Panc1 (cell line): ENCODE results near the gene C11orf24. TPM values are rescaled to one million over a fixed set of nuclear protein-coding genes. Genes with fewer than 3 reads are reported as not detected.

ENCODE experiments used
- ATAC-seq: fragments of 200-7000 bp; cut with Tn5 transposase; 2 replicates; pipeline ENCODE4 v1.9.1; 2020; ENCODE audit warnings: mild to moderate bottlenecking, moderate library complexity
- BruUV-seq: library from RNA; stranded (reverse); fragments of 400-500 nt; replicated peaks from 2 replicates; lab custom pipeline; 2021; lab: Mats Ljungman, UMichigan
- CTCF ChIA-PET: fragments of 300-600 bp; sonication (Branson Sonifier 250); formaldehyde crosslinking; loops from one replicate; lab custom pipeline; 2022; ENCODE audit warnings: antibody characterized with exemption; lab: Charles Lee
- POLR2A ChIA-PET: fragments of 300-600 bp; sonication (Branson Sonifier 250); formaldehyde crosslinking; loops from one replicate; lab custom pipeline; 2022; ENCODE audit warnings: antibody characterized with exemption; lab: Charles Lee
- DNase-seq: peaks from one replicate; pipeline ENCODE4 v3.0.0-alpha.2; 2010; ENCODE audit warnings: low read depth, low spot score
- H3K27ac ChIP-seq: 2 replicates; pipeline ENCODE4 v1.5.1; 2011; ENCODE audit warnings: mild to moderate bottlenecking, low read length, inconsistent platforms
- H3K27me3 ChIP-seq: fragments of 200-500 bp; sonication (Bioruptor generic); 2 replicates; pipeline ENCODE4 v1.6.0; 2014; ENCODE audit warnings: low read length, inconsistent platforms; ENCODE audit not compliant: control insufficient read depth, insufficient read depth
- H3K36me3 ChIP-seq: fragments of 200-500 bp; sonication (Bioruptor generic); 2 replicates; pipeline ENCODE4 v1.5.1; 2014; ENCODE audit warnings: inconsistent platforms, mild to moderate bottlenecking, low read length, moderate library complexity; ENCODE audit not compliant: control insufficient read depth, insufficient read depth
- H3K4me1 ChIP-seq: 2 replicates; pipeline ENCODE4 v1.5.1; 2011; ENCODE audit warnings: inconsistent platforms, mild to moderate bottlenecking, low read length, moderate library complexity; ENCODE audit not compliant: control insufficient read depth, insufficient read depth
- H3K4me3 ChIP-seq, 2 experiments: 2 replicates each; pipeline ENCODE4 v1.5.1; 2011 to 2012; ENCODE audit warnings: low read depth in 2 of 2, low read length in 2 of 2, mild to moderate bottlenecking in 2 of 2, inconsistent platforms in 1 of 2, moderate library complexity in 1 of 2
- H3K9me3 ChIP-seq: fragments of 200-500 bp; sonication (Bioruptor generic); 2 replicates; pipeline ENCODE4 v1.5.1; 2014; ENCODE audit warnings: low read depth, mild to moderate bottlenecking, inconsistent platforms, low read length, moderate library complexity; ENCODE audit not compliant: control insufficient read depth, insufficient read depth
- POLR2AphosphoS5 ChIP-seq: IDR thresholded peaks from 2 replicates; pipeline ENCODE4 v1.6.1; 2012; ENCODE audit warnings: mild to moderate bottlenecking, low read depth, low read length, moderate library complexity
- SIN3A ChIP-seq: IDR thresholded peaks from 2 replicates; pipeline ENCODE4 v1.6.1; 2012; ENCODE audit warnings: low read depth, mild to moderate bottlenecking, low read length, moderate library complexity, borderline replicate concordance; ENCODE audit not compliant: insufficient read depth
- TCF7L2 ChIP-seq: IDR thresholded peaks from 2 replicates; pipeline ENCODE4 v1.6.1; 2011; ENCODE audit warnings: mild to moderate bottlenecking, low read depth, low read length, inconsistent platforms
- in situ Hi-C: cut with HindIII; loops from 2 replicates; pipeline ENCODE4 v1.10.0; 2016; ENCODE audit warnings: low sequenced_read_pairs, low pct_unique_long_range_greater_than_20kb
- intact Hi-C: fragments of 100-400 bp; cut with micrococcal nuclease; formaldehyde crosslinking; loops from one replicate; pipeline ENCODE4 v1.10.0; 2022; ENCODE audit not compliant: unreplicated experiment
- total RNA-seq: library from RNA; stranded (reverse); gene quantifications from one replicate; pipeline ENCODE4 v1.2.1, GENCODE V29; 2021; ENCODE audit not compliant: unreplicated experiment
- TF ChIP-seq, protein P1 (sequence below): fragments of 450-650 bp; IDR thresholded peaks from 2 replicates; pipeline ENCODE4 v1.5.1; 2017; ENCODE audit warnings: mild to moderate bottlenecking
- TF ChIP-seq, protein P2 (sequence below), 2 experiments: IDR thresholded peaks; 2 replicates each; pipeline ENCODE4 v1.6.1; 2011 to 2012; ENCODE audit warnings: low read depth in 2 of 2, control low read depth in 1 of 2, low read length in 1 of 2, mild to moderate bottlenecking in 1 of 2, moderate library complexity in 1 of 2; ENCODE audit not compliant: insufficient read depth in 1 of 2

Gene C11orf24
- total RNA-seq, 1 experiment from 2014 or later: 53.1 TPM

GRCh38 chr11:68211546-68211945, 60.2 kb downstream of the C11orf24 start:
- CTCF ChIA-PET: interaction anchor here (1.0 to 1.1 kb wide), 2 partner anchors 14 to 201 kb away, joined by 3 read pairs; partner anchors contain the start of gene ALDH3B1
- Histone ChIP-seq H3K4me1 (peaks cover 48% of the 10 kb centered on the region), H3K27ac (peak overlapping the region; percentile 79), H3K9me3 (no peaks in the 10 kb centered on the region), H3K36me3 (no peaks in the 10 kb centered on the region), H3K4me3 (peak overlapping the region; percentile 80 to 99), H3K27me3 (no peaks in the 10 kb centered on the region)
- no peak for DNase-seq
- POLR2A ChIA-PET: no interaction called here
- no peak for ATAC-seq
- intact Hi-C loops (loop anchor here (10.0 kb wide), 1 partner anchor 83 kb away; no protein-coding TSS in a partner anchor), in situ Hi-C loops (loop anchor here (5.0 kb wide), 1 partner anchor 39 kb away; no protein-coding TSS in a partner anchor)
- no peak for TF ChIP-seq POLR2AphosphoS5
- TF ChIP-seq, protein P1, sequence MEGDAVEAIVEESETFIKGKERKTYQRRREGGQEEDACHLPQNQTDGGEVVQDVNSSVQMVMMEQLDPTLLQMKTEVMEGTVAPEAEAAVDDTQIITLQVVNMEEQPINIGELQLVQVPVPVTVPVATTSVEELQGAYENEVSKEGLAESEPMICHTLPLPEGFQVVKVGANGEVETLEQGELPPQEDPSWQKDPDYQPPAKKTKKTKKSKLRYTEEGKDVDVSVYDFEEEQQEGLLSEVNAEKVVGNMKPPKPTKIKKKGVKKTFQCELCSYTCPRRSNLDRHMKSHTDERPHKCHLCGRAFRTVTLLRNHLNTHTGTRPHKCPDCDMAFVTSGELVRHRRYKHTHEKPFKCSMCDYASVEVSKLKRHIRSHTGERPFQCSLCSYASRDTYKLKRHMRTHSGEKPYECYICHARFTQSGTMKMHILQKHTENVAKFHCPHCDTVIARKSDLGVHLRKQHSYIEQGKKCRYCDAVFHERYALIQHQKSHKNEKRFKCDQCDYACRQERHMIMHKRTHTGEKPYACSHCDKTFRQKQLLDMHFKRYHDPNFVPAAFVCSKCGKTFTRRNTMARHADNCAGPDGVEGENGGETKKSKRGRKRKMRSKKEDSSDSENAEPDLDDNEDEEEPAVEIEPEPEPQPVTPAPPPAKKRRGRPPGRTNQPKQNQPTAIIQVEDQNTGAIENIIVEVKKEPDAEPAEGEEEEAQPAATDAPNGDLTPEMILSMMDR: no peak
- TF ChIP-seq, protein P2, sequence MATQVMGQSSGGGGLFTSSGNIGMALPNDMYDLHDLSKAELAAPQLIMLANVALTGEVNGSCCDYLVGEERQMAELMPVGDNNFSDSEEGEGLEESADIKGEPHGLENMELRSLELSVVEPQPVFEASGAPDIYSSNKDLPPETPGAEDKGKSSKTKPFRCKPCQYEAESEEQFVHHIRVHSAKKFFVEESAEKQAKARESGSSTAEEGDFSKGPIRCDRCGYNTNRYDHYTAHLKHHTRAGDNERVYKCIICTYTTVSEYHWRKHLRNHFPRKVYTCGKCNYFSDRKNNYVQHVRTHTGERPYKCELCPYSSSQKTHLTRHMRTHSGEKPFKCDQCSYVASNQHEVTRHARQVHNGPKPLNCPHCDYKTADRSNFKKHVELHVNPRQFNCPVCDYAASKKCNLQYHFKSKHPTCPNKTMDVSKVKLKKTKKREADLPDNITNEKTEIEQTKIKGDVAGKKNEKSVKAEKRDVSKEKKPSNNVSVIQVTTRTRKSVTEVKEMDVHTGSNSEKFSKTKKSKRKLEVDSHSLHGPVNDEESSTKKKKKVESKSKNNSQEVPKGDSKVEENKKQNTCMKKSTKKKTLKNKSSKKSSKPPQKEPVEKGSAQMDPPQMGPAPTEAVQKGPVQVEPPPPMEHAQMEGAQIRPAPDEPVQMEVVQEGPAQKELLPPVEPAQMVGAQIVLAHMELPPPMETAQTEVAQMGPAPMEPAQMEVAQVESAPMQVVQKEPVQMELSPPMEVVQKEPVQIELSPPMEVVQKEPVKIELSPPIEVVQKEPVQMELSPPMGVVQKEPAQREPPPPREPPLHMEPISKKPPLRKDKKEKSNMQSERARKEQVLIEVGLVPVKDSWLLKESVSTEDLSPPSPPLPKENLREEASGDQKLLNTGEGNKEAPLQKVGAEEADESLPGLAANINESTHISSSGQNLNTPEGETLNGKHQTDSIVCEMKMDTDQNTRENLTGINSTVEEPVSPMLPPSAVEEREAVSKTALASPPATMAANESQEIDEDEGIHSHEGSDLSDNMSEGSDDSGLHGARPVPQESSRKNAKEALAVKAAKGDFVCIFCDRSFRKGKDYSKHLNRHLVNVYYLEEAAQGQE (IDR thresholded peaks at IDR 0.05; ENCODE audit: insufficient read depth in 1 of 2, low read depth in 2 of 2, low read length in 1 of 2): no peak
- no peak for TF ChIP-seq SIN3A
- no peak for TF ChIP-seq TCF7L2
- no TSS peak for BruUV-seq

Other genes starting within 250 kb of the C11orf24 start
- gene NDUFS8, start 241.3 kb downstream of the C11orf24 start, total RNA-seq: 289 TPM
- 158 TPM for gene TCIRG1, start 232.9 kb downstream of the C11orf24 start, total RNA-seq
- 136 TPM for gene CHKA, start 150.6 kb downstream of the C11orf24 start, total RNA-seq
- 48.6 TPM for gene KMT5B, start 58.7 kb downstream of the C11orf24 start, total RNA-seq
- gene LRP5, start 40.6 kb upstream of the C11orf24 start, total RNA-seq: 171 TPM
- 163 TPM for gene PPP6R3, start 188.8 kb upstream of the C11orf24 start, total RNA-seq